PC-3 (cell line): Measurements from ENCODE around the gene RBFOX2.

ENCODE experiments used
- CTCF ChIP-seq: fragments of 300-600 bp; sonication (generic); conservative IDR thresholded peaks from 2 replicates; pipeline ENCODE4 v1.5.1; 2017; ENCODE audit warnings: antibody characterized with exemption, low read depth, mild to moderate bottlenecking, low read length
- EZH2 ChIP-seq: fragments of 300-600 bp; sonication (generic); IDR thresholded peaks from one replicate; pipeline ENCODE4 v1.6.1; 2017; ENCODE audit warnings: antibody characterized with exemption, mild to moderate bottlenecking, low read length; ENCODE audit not compliant: unreplicated experiment

DNA sequence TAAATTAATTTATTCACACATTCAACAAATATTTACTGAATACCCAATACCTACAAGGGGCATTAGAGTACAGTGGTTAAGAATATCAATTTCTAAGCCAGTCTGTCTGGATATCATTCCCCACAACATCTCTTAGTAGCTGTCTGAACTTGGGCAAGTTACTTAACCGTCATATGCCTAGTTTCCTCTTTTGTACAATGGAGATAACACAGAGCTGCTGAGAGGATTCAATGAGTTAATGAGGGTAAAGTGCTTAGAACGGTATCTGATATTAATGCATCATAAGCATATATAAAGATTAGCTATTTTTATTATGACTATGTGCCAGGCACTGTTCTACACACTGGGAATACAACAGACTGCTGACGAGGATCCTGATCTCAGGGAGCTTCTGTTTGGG, 194.6 kb downstream of the RBFOX2 start:
- no peak for TF ChIP-seq CTCF
- no peak for TF ChIP-seq EZH2
